HL-60 (cell line): Measurements from ENCODE around the gene FN1.

Experiments used
- DNase-seq, 2 experiments: peaks; one replicate each; pipeline ENCODE4 v3.0.0-alpha.2; 2010 to 2020; ENCODE audit warnings: low read depth in 1 of 2, low spot score in 1 of 2
- H3K27ac ChIP-seq: fragments of 250-450 bp; sonication (Bioruptor Pico); replicated peaks from 2 replicates; pipeline ENCODE4 v1.5.1; 2020; ENCODE audit warnings: mild to moderate bottlenecking, moderate library complexity
- H3K27me3 ChIP-seq: fragments of 250-450 bp; sonication (Bioruptor Pico); 2 replicates; pipeline ENCODE4 v1.5.1; 2021; ENCODE audit warnings: mild to moderate bottlenecking, moderate library complexity; ENCODE audit not compliant: insufficient read depth, poor library complexity, severe bottlenecking
- H3K4me3 ChIP-seq: replicated peaks from 2 replicates; pipeline ENCODE4 v1.5.1; 2011; ENCODE audit warnings: mild to moderate bottlenecking, control low read depth, low read length; ENCODE audit not compliant: insufficient read depth
- CTCF ChIP-seq: IDR thresholded peaks from one replicate; pipeline ENCODE4 v1.5.1; 2011; ENCODE audit warnings: low read length, control low read depth, inconsistent platforms; ENCODE audit not compliant: insufficient read depth
- GABPA ChIP-seq: IDR thresholded peaks from 2 replicates; pipeline ENCODE4 v1.6.1; 2012; ENCODE audit warnings: low read depth
- POLR2AphosphoS5 ChIP-seq: IDR thresholded peaks from 2 replicates; pipeline ENCODE4 v1.6.1; 2012; ENCODE audit warnings: low read depth
- REST ChIP-seq: IDR thresholded peaks from 2 replicates; pipeline ENCODE4 v1.6.1; 2012; ENCODE audit warnings: low read depth; ENCODE audit not compliant: insufficient replicate concordance
- SPI1 ChIP-seq: IDR thresholded peaks from 2 replicates; pipeline ENCODE4 v1.6.1; 2012; ENCODE audit warnings: low read depth, mild to moderate bottlenecking, borderline replicate concordance

The FN1 gene

GRCh38 chr2:215392164-215392563 is 43.7 kb downstream of the FN1 start:
- no peak for TF ChIP-seq CTCF
- TF ChIP-seq REST, result no peak
- no peak overlapping the region for H3K4me3 ChIP-seq
- H3K27ac ChIP-seq, result no peak overlapping the region
- DNase-seq, result no peak
- H3K27me3 ChIP-seq, result no peaks in the 10 kb centered on the region

- Histone ChIP-seq H3K4me3 (no peak overlapping the region), H3K27me3 (no peaks in the 10 kb centered on the region), H3K27ac (no peak overlapping the region)
- no peak for TF ChIP-seq GABPA
- no peak for TF ChIP-seq POLR2AphosphoS5
- no peak for TF ChIP-seq CTCF
- TF ChIP-seq REST, result no peak
- TF ChIP-seq SPI1, result no peak
- no peak for DNase-seq
Observed at GRCh38 chr2:215391531-215391930, 44.3 kb downstream of the FN1 start.

GRCh38 chr2:215390550-215390913 is 45.3 kb downstream of the FN1 start:
- H3K4me3 ChIP-seq, result no peak overlapping the region
- H3K27me3 ChIP-seq, result no peaks in the 10 kb centered on the region
- no peak for DNase-seq
- TF ChIP-seq REST (no peak), POLR2AphosphoS5 (no peak), SPI1 (no peak), CTCF (no peak), GABPA (no peak)
- H3K27ac ChIP-seq, result no peak overlapping the region
